ENCODE results near the gene L2HGDH.
A peak's percentile ranks its signal among the peaks of the same experiment; 100 is the strongest.

Gene L2HGDH

GRCh38 chr14:50230401-50230700, 81.7 kb downstream of the L2HGDH start:
- TF ChIP-seq ZFX (IDR thresholded peaks at IDR 0.05) (no peak), CTCF (conservative IDR thresholded peaks at IDR 0.05) (no peak)
- H3K27ac ChIP-seq = peak overlapping the region; percentile 93; the same call in 1 of the 2 replicates

- H3K27ac ChIP-seq = no peak overlapping the region
- TF ChIP-seq ZFX (IDR thresholded peaks at IDR 0.05) (no peak), CTCF (conservative IDR thresholded peaks at IDR 0.05) (no peak)
These were observed 82.3 kb downstream of the L2HGDH start for GRCh38 chr14:50229681-50230080.

- H3K27ac ChIP-seq = no peak overlapping the region
- TF ChIP-seq CTCF (conservative IDR thresholded peaks at IDR 0.05) = no peak
These were observed 83.7 kb downstream of the L2HGDH start for GRCh38 chr14:50228313-50228712.

GRCh38 chr14:50225974-50226297, 86.1 kb downstream of the L2HGDH start:
- no peak for TF ChIP-seq CTCF (conservative IDR thresholded peaks at IDR 0.05)
- H3K27ac ChIP-seq = peak overlapping the region; percentile 50; the same call in 1 of the 2 replicates

GRCh38 chr14:50225067-50225973, 86.7 kb downstream of the L2HGDH start:
- H3K27ac ChIP-seq = peak overlapping the region; percentile 47; the same call in 1 of the 2 replicates

GRCh38 chr14:50222055-50222613, 89.9 kb downstream of the L2HGDH start:
- H3K27ac ChIP-seq = no peak overlapping the region
- no peak for TF ChIP-seq CTCF (conservative IDR thresholded peaks at IDR 0.05)
- no peak for TF ChIP-seq ZFX (IDR thresholded peaks at IDR 0.05)

More at GRCh38 chr14:50225067-50225973, 86.7 kb downstream of the L2HGDH start:
- no peak for TF ChIP-seq CTCF (conservative IDR thresholded peaks at IDR 0.05)
- no peak for TF ChIP-seq ZFX (IDR thresholded peaks at IDR 0.05)

GRCh38 chr14:50218501-50218900, 93.5 kb downstream of the L2HGDH start:
- no peak for TF ChIP-seq ZFX (IDR thresholded peaks at IDR 0.05)
- TF ChIP-seq CTCF (conservative IDR thresholded peaks at IDR 0.05) = no peak
- no peak overlapping the region for H3K27ac ChIP-seq
